ENCODE results near the gene ADAMTSL5.

The ADAMTSL5 gene

GRCh38 chr19:1467215-1467489 is 45.7 kb downstream of the ADAMTSL5 start:
- DNase-seq (ENCODE audit: low spot score): no peak

GRCh38 chr19:1466461-1467214 is 46.2 kb downstream of the ADAMTSL5 start:
- no peak for DNase-seq (ENCODE audit: low spot score)

- no peak for DNase-seq (ENCODE audit: low spot score)
Measured at GRCh38 chr19:1466018-1466460, 46.8 kb downstream of the ADAMTSL5 start.

- DNase-seq (ENCODE audit: low spot score): peak; percentile 78
Measured at GRCh38 chr19:1465191-1466016, 47.4 kb downstream of the ADAMTSL5 start.

- DNase-seq (ENCODE audit: low spot score): no peak
Measured at GRCh38 chr19:1461862-1462261, 51.0 kb downstream of the ADAMTSL5 start.

- DNase-seq (ENCODE audit: low spot score): no peak
Measured at GRCh38 chr19:1460033-1460995, 52.5 kb downstream of the ADAMTSL5 start.

- no peak for DNase-seq (ENCODE audit: low spot score)
Measured at GRCh38 chr19:1459479-1459878, 53.3 kb downstream of the ADAMTSL5 start.

- no peak for DNase-seq (ENCODE audit: low spot score)
Measured at GRCh38 chr19:1457892-1458291, 54.9 kb downstream of the ADAMTSL5 start.

GRCh38 chr19:1457031-1457739 is 55.6 kb downstream of the ADAMTSL5 start:
- peak; percentile 60 for DNase-seq (ENCODE audit: low spot score)

- no peak for DNase-seq (ENCODE audit: low spot score)
Measured at GRCh38 chr19:1456121-1456900, 56.5 kb downstream of the ADAMTSL5 start.

- DNase-seq (ENCODE audit: low spot score): peak; percentile 93
Measured at GRCh38 chr19:1455336-1456120, 57.3 kb downstream of the ADAMTSL5 start.

Data from iPS-NIHi11 (cell line).